H1 (cell line): ENCODE data around the gene FADS3. TPM values are rescaled to one million over a fixed set of nuclear protein-coding genes. Genes with fewer than 3 reads are reported as not detected.

Experiments used
- MAX ChIP-seq: IDR thresholded peaks from 2 replicates; pipeline ENCODE4 v1.6.1; 2012; ENCODE audit warnings: inconsistent platforms
- polyA plus RNA-seq, 7 experiments: library from polyadenylated mRNA; depleted of rRNA in 3 of 7; stranded (reverse) in 5 of 7; unstranded in 2 of 7; fragments of >200 nt in 5 of 7; fragments of 200-250 nt in 2 of 7; gene quantifications; 1 replicate in 5 of 7; 2 replicates in 1 of 7; 4 replicates in 1 of 7; pipeline versions ENCODE4 v1.2.1 to v1.2.3, GENCODE V29; 2011 to 2013; ENCODE audit warnings: missing spikeins in 2 of 7, mixed read lengths in 2 of 7
- total RNA-seq: library from RNA; stranded (reverse); fragmentation: NEBNext Ultra II Directional; extraction: Animal tissue kit (Norgen Biotek cat#: 25700); gene quantifications from 2 replicates; pipeline ENCODE4 v1.2.1, GENCODE V29; 2021

The FADS3 gene
- total and polyA plus RNA-seq, 2 of the 8 experiments (the other 6 are each of a cell fraction or from before 2014, with no cell fraction given), result 43.8 to 76.3 TPM

- no peak for TF ChIP-seq MAX
Observed at GRCh38 chr11:61896665-61897386, 5.5 kb upstream of the FADS3 start (continued).
